GM20431 (cell line): Measurements from ENCODE around the gene FGFBP3.

Source experiments
- in situ Hi-C: fragments of 300-500 bp; cut with MseI, MboI; formaldehyde crosslinking; loops from one replicate; pipeline ENCODE4 v1.15.0; 2020; ENCODE audit warnings: low sequenced_read_pairs; ENCODE audit not compliant: unreplicated experiment

The FGFBP3 gene

GRCh38 chr10:91864744-91865143 is 44.5 kb downstream of the FGFBP3 start:
- in situ Hi-C loops, result no loop called here

- in situ Hi-C loops, result no loop called here
These were observed 45.2 kb downstream of the FGFBP3 start for GRCh38 chr10:91864099-91864498.

- in situ Hi-C loops, result no loop called here
These were observed 48.4 kb downstream of the FGFBP3 start for GRCh38 chr10:91860885-91861284.

GRCh38 chr10:91856637-91857036 is 52.6 kb downstream of the FGFBP3 start:
- in situ Hi-C loops, result no loop called here
